ENCODE measurements around the gene DISC1. TPM values are rescaled to one million over a fixed set of nuclear protein-coding genes. Genes with fewer than 3 reads are reported as not detected.

Gene DISC1
- total and polyA plus RNA-seq, 2 of the 13 experiments (the other 11 are each of a cell fraction or from before 2014, with no cell fraction given), result 4.2 to 4.6 TPM

GRCh38 chr1:231674575-231674974 is 48.0 kb downstream of the DISC1 start (continued):
- TF ChIP-seq ELF4 (CRISPR knock-in tag; IDR thresholded peaks at IDR 0.05; ENCODE audit: borderline replicate concordance) (no peak), ZSCAN22 (CRISPR knock-in tag; IDR thresholded peaks at IDR 0.05) (no peak), FOXJ3 (CRISPR knock-in tag; IDR thresholded peaks at IDR 0.05; ENCODE audit: borderline replicate concordance) (peak; percentile 60), ZFP36 (IDR thresholded peaks at IDR 0.05; ENCODE audit: borderline replicate concordance, low read depth, low read length, partially characterized antibody) (no peak), MTF2 (CRISPR knock-in tag; IDR thresholded peaks at IDR 0.05; ENCODE audit: borderline replicate concordance) (no peak), HDAC1 (CRISPR knock-in tag; IDR thresholded peaks at IDR 0.05) (peak; percentile 42; the same call in 1 of the 2 replicates), SOX5 (CRISPR knock-in tag; IDR thresholded peaks at IDR 0.05; ENCODE audit: borderline replicate concordance) (peak; percentile 91), RXRB (CRISPR knock-in tag; IDR thresholded peaks at IDR 0.05; ENCODE audit: borderline replicate concordance) (peak; percentile 20; the same call in 1 of the 2 replicates), XBP1 (CRISPR knock-in tag; IDR thresholded peaks at IDR 0.05) (no peak), CREM (IDR thresholded peaks at IDR 0.05) (peak; percentile 50; the same call in 1 of the 2 replicates), CREM (CRISPR knock-in tag; IDR thresholded peaks at IDR 0.05) (no peak), ZNF644 (CRISPR knock-in tag; IDR thresholded peaks at IDR 0.05; ENCODE audit: low read depth) (0 out of 2 replicates have a peak, but pooled peaks have one; percentile 9), NFATC3 (CRISPR knock-in tag; IDR thresholded peaks at IDR 0.05) (no peak), SKIL (CRISPR knock-in tag; IDR thresholded peaks at IDR 0.05; ENCODE audit: borderline replicate concordance) (no peak), ZNF781 (CRISPR knock-in tag; IDR thresholded peaks at IDR 0.05; ENCODE audit: borderline replicate concordance, not compliant biosample characterization) (no peak), AHDC1 (CRISPR knock-in tag; IDR thresholded peaks at IDR 0.05; ENCODE audit: borderline replicate concordance) (peak; percentile 84), THRA (CRISPR knock-in tag; IDR thresholded peaks at IDR 0.05; ENCODE audit: borderline replicate concordance) (peak; percentile 13; the same call in 1 of the 2 replicates), ERF (CRISPR knock-in tag; IDR thresholded peaks at IDR 0.05) (peak; percentile 33; the same call in 1 of the 2 replicates), PLRG1 (conservative IDR thresholded peaks at IDR 0.05) (no peak), DPF2 (CRISPR knock-in tag; IDR thresholded peaks at IDR 0.05; ENCODE audit: borderline replicate concordance, low read depth) (peak; percentile 46), NCOA2 (CRISPR knock-in tag; IDR thresholded peaks at IDR 0.05) (peak; percentile 64), SNAI1 (CRISPR knock-in tag; IDR thresholded peaks at IDR 0.05; ENCODE audit: borderline replicate concordance) (no peak), ATF1 (CRISPR knock-in tag; IDR thresholded peaks at IDR 0.05) (0 out of 2 replicates have a peak, but pooled peaks have one; percentile 47)
